MM.1S (cell line): ENCODE data around the gene HSPE1.
"Not testable (repeated sequence)": the region's sequence is repeated elsewhere in the genome, so short reads cannot be mapped to it uniquely, and the experiment has no call there.

Experiments
- CTCF ChIP-seq: fragments of 300-600 bp; sonication (generic); IDR thresholded peaks from 2 replicates; pipeline ENCODE4 v1.5.1; 2016; ENCODE audit warnings: antibody characterized with exemption, low read length, mixed read lengths
- EZH2 ChIP-seq: fragments of 300-600 bp; sonication (generic); optimal IDR thresholded peaks from 2 replicates; pipeline ENCODE3; 2017; ENCODE audit warnings: low read depth, mild to moderate bottlenecking, antibody characterized with exemption, low read length, mixed read lengths

DNA sequence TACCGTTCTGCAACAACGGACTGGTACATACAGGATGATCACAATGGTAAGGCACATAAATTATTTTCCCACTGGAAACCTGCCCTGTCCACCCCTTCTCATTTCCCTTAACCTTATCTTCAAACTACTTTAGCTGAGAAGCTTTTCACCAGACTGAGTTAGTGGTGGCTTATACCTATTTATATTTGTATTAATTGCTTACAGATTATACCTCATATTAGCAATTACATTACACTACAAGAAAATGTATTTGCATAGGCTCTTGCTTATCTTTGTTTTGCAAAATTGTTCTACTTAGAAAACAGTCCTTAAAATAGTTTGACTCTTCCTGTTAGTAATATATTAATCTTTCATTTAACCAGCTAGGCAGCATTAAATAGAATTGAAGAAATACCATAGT lies 51.1 kb downstream of the HSPE1 start:
- TF ChIP-seq CTCF, EZH2: not testable (repeated sequence)
